Thoracic aorta (tissue), 2 donors: ENCODE data around the gene PTPRN2. TPM values are rescaled to one million over a fixed set of nuclear protein-coding genes. Genes with fewer than 3 reads are reported as not detected.

Source experiments
- ATAC-seq: fragments of 150-250 bp; one replicate; pipeline ENCODE4 v1.8.0; 2017; ENCODE audit warnings: low read depth; ENCODE audit not compliant: insufficient number of reproducible peaks, low FRiP score
- DNase-seq: peaks from one replicate; pipeline ENCODE4 v3.0.0-alpha.2; 2020; ENCODE audit warnings: low spot score
- H3K27ac ChIP-seq, 2 donors: fragments of 200-600 bp; sonication (generic); 1 replicate in 1 of 2; 2 replicates in 1 of 2; pipeline ENCODE4 v1.5.1; 2016; ENCODE audit warnings: mild to moderate bottlenecking in 2 of 2, moderate library complexity in 2 of 2
- H3K27me3 ChIP-seq: fragments of 200-600 bp; sonication (generic); replicated peaks from 2 replicates; pipeline ENCODE4 v1.6.0; 2016; ENCODE audit warnings: mild to moderate bottlenecking; ENCODE audit not compliant: insufficient read depth
- H3K36me3 ChIP-seq: fragments of 200-600 bp; sonication (generic); one replicate; pipeline ENCODE4 v1.5.1; 2016
- H3K4me1 ChIP-seq, 2 donors: fragments of 200-600 bp; sonication (generic); 1 replicate in 1 of 2; 2 replicates in 1 of 2; pipeline versions ENCODE4 v1.5.1 to v1.6.0; 2016; ENCODE audit warnings: low read depth in 2 of 2, mild to moderate bottlenecking in 1 of 2; ENCODE audit not compliant: control insufficient read depth in 1 of 2
- H3K4me3 ChIP-seq: fragments of 200-600 bp; sonication (generic); 2 replicates; pipeline ENCODE4 v1.5.1; 2016; ENCODE audit warnings: mild to moderate bottlenecking
- H3K9me3 ChIP-seq: fragments of 200-600 bp; sonication (generic); 2 replicates; pipeline ENCODE4 v1.5.1; 2016
- CTCF ChIP-seq: fragments of 200-600 bp; sonication (generic); IDR thresholded peaks from one replicate; pipeline ENCODE4 v1.5.1; 2019; ENCODE audit warnings: antibody characterized with exemption
- total RNA-seq, 2 donors: library from RNA; depleted of rRNA; stranded (reverse); fragments of >200 nt; gene quantifications; one replicate each; pipeline versions ENCODE4 v1.1.0 to v1.2.3, GENCODE V29; 2016

The PTPRN2 gene
- total RNA-seq, 2 donors from 2014 or later, result 2.2 to 3.1 TPM

GRCh38 chr7:157615101-157615817 is 972.4 kb downstream of the PTPRN2 start:
- ATAC-seq (no peak), DNase-seq (no peak)
- H3K36me3 ChIP-seq, result no peaks in the 10 kb centered on the region
- H3K27me3 ChIP-seq, result no peaks in the 10 kb centered on the region
- no peaks in the 10 kb centered on the region for H3K9me3 ChIP-seq
- no peaks in the 10 kb centered on the region for H3K4me1 ChIP-seq
- H3K27ac ChIP-seq, result no peak overlapping the region
- TF ChIP-seq CTCF, result no peak
- H3K4me3 ChIP-seq, result no peak overlapping the region

GRCh38 chr7:157614457-157615020 is 973.1 kb downstream of the PTPRN2 start:
- DNase-seq, result no peak
- H3K27ac ChIP-seq, result no peak overlapping the region
- no peak for TF ChIP-seq CTCF

GRCh38 chr7:157613575-157614322 is 973.9 kb downstream of the PTPRN2 start:
- ATAC-seq (no peak), DNase-seq (no peak)
- Histone ChIP-seq H3K4me1 (no peaks in the 10 kb centered on the region), H3K27ac (no peak overlapping the region), H3K9me3 (no peaks in the 10 kb centered on the region), H3K27me3 (no peaks in the 10 kb centered on the region), H3K36me3 (no peaks in the 10 kb centered on the region), H3K4me3 (peak overlapping the region; percentile 55)
- TF ChIP-seq CTCF, result no peak

More at GRCh38 chr7:157614457-157615020, 973.1 kb downstream of the PTPRN2 start:
- no peak for ATAC-seq
- Histone ChIP-seq H3K27me3 (no peaks in the 10 kb centered on the region), H3K9me3 (no peaks in the 10 kb centered on the region), H3K4me1 (no peaks in the 10 kb centered on the region), H3K36me3 (no peaks in the 10 kb centered on the region), H3K4me3 (no peak overlapping the region)

- H3K9me3 ChIP-seq, result no peaks in the 10 kb centered on the region
- peak overlapping the region; percentile 55 for H3K4me3 ChIP-seq
- no peaks in the 10 kb centered on the region for H3K27me3 ChIP-seq
- DNase-seq (no peak), ATAC-seq (no peak)
- no peak overlapping the region for H3K27ac ChIP-seq
- H3K4me1 ChIP-seq, result no peaks in the 10 kb centered on the region
- no peaks in the 10 kb centered on the region for H3K36me3 ChIP-seq
- no peak for TF ChIP-seq CTCF
Measured at GRCh38 chr7:157612664-157613561, 974.7 kb downstream of the PTPRN2 start.
